Stomach (tissue), 9 donors: ENCODE data around the gene RPS15A. TPM values are rescaled to one million over a fixed set of nuclear protein-coding genes. Genes with fewer than 3 reads are reported as not detected.

Source experiments
- DNase-seq, 2 donors: peaks; one replicate each; pipeline versions ENCODE4 v3.0.0 to v3.0.0-alpha.2; 2013 to 2019
- H3K27ac ChIP-seq, 5 donors: fragments of 200-600 bp in 4 of 5; sonication (generic) in 4 of 5; one replicate each; pipeline ENCODE4 v1.5.1; 2013 to 2019; ENCODE audit warnings: mild to moderate bottlenecking in 1 of 5, moderate library complexity in 1 of 5
- H3K27me3 ChIP-seq, 3 donors: fragments of 200-600 bp; sonication (generic); one replicate each; pipeline ENCODE4 v1.5.1; 2017 to 2019; ENCODE audit warnings: mixed run types in 1 of 3
- H3K36me3 ChIP-seq, 4 donors: fragments of 200-600 bp; sonication (generic); 1 replicate in 3 of 4; 2 replicates in 1 of 4; pipeline ENCODE4 v1.5.1; 2016 to 2019
- H3K4me1 ChIP-seq, 4 donors: fragments of 200-600 bp; sonication (generic); one replicate each; pipeline ENCODE4 v1.5.1; 2016 to 2019
- H3K4me3 ChIP-seq, 4 donors: fragments of 200-600 bp; sonication (generic) in 3 of 4; one replicate each; pipeline ENCODE4 v1.5.1; 2016 to 2019; ENCODE audit warnings: mild to moderate bottlenecking in 1 of 4
- H3K9me3 ChIP-seq, 4 donors: fragments of 200-600 bp; sonication (generic); one replicate each; pipeline ENCODE4 v1.5.1; 2016 to 2019
- EP300 ChIP-seq: sonication (generic); formaldehyde crosslinking; IDR thresholded peaks from one replicate; pipeline ENCODE4 v1.6.1; 2017; ENCODE audit warnings: antibody characterized with exemption
- POLR2A ChIP-seq, 4 donors: fragments of 450-650 bp; IDR thresholded peaks; one replicate each; pipeline ENCODE4 v1.6.1; 2016; ENCODE audit warnings: antibody characterized with exemption in 4 of 4, control low read depth in 2 of 4, mild to moderate bottlenecking in 1 of 4, moderate library complexity in 1 of 4
- POLR2AphosphoS5 ChIP-seq, 3 donors: sonication (generic); formaldehyde crosslinking; IDR thresholded peaks; one replicate each; pipeline ENCODE4 v1.6.1; 2016; ENCODE audit warnings: antibody characterized with exemption in 3 of 3
- WGBS, 5 donors: extraction: QIAGEN DNeasy Blood & Tissue Kit in 3 of 5; methylation state at CpG; one replicate each; pipeline versions ENCODE4 v1.1.5 to v1.1.7; 2013 to 2018; 5-methylcytosine and 5-hydroxymethylcytosine counted together
- intact Hi-C: fragments of 100-400 bp; cut with DNase I; formaldehyde crosslinking; loops from one replicate; pipeline ENCODE4 v1.15.1; 2023; ENCODE audit warnings: low total_unique reads
- polyA plus RNA-seq, 3 donors: library from polyadenylated mRNA; stranded (reverse); fragments of 200-250 nt; gene quantifications; one replicate each; pipeline ENCODE4 v1.2.3, GENCODE V29; 2013
- total RNA-seq, 5 donors: library from RNA; depleted of rRNA; stranded (reverse); fragments of >200 nt; gene quantifications; one replicate each; pipeline versions ENCODE4 v1.1.0 to v1.2.3, GENCODE V29; 2014 to 2016
- TF ChIP-seq, protein P1 (sequence below), 7 experiments: fragments of 450-650 bp in 4 of 7; fragments of 200-600 bp in 3 of 7; sonication (generic) in 3 of 7; IDR thresholded peaks; one replicate each; pipeline ENCODE4 v1.5.1; 2016 to 2019; ENCODE audit warnings: antibody characterized with exemption in 7 of 7, control low read depth in 2 of 7, mild to moderate bottlenecking in 1 of 7
- donor health status: healthy with polysubstance abuse.
- donor health status: Bipolar disorder and iron deficiency.
- donor health status: healthy.

The RPS15A gene
- total and polyA plus RNA-seq, 8 donors = 72.4 to 5,215 (median 1,621) TPM

- Histone ChIP-seq H3K27ac (peak overlapping the region in 3 of 5 donors; percentile 42 to 93 (median 66)), H3K4me3 (no peak overlapping the region), H3K4me1 (peaks cover 18 to 50% (median 37%) of the 10 kb centered on the region in 4 donors), H3K27me3 (no peaks in the 10 kb centered on the region), H3K36me3 (peaks cover 5 to 34% (median 24%) of the 10 kb centered on the region in 4 donors), H3K9me3 (no peaks in the 10 kb centered on the region)
- TF ChIP-seq POLR2AphosphoS5 (IDR thresholded peaks at IDR 0.05) (no peak), POLR2A (IDR thresholded peaks at IDR 0.05) (no peak)
- 58 to 70% (median 69%) methylated on average over 5 of the region's 5 CpGs for WGBS, 5 donors
- no peak for DNase-seq
- intact Hi-C loops = no loop called here
These were observed 13.7 kb upstream of the RPS15A start for GRCh38 chr16:18803569-18804462.

- TF ChIP-seq, protein P1, sequence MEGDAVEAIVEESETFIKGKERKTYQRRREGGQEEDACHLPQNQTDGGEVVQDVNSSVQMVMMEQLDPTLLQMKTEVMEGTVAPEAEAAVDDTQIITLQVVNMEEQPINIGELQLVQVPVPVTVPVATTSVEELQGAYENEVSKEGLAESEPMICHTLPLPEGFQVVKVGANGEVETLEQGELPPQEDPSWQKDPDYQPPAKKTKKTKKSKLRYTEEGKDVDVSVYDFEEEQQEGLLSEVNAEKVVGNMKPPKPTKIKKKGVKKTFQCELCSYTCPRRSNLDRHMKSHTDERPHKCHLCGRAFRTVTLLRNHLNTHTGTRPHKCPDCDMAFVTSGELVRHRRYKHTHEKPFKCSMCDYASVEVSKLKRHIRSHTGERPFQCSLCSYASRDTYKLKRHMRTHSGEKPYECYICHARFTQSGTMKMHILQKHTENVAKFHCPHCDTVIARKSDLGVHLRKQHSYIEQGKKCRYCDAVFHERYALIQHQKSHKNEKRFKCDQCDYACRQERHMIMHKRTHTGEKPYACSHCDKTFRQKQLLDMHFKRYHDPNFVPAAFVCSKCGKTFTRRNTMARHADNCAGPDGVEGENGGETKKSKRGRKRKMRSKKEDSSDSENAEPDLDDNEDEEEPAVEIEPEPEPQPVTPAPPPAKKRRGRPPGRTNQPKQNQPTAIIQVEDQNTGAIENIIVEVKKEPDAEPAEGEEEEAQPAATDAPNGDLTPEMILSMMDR (IDR thresholded peaks at IDR 0.05) = no peak
- no peak for TF ChIP-seq POLR2AphosphoS5 (IDR thresholded peaks at IDR 0.05)
- TF ChIP-seq POLR2A (IDR thresholded peaks at IDR 0.05) = no peak
- no peak for TF ChIP-seq EP300
- 84 to 92% (median 88%) methylated on average over 16 of the region's 16 CpGs for WGBS, 5 donors
- DNase-seq = no peak
- H3K36me3 ChIP-seq = peaks cover 4 to 29% (median 16%) of the 10 kb centered on the region in 4 donors
- H3K27ac ChIP-seq = peak overlapping the region in 4 of 5 donors; percentile 42 to 93 (median 78)
- H3K4me3 ChIP-seq = no peak overlapping the region
- intact Hi-C loops = no loop called here
- H3K27me3 ChIP-seq = no peaks in the 10 kb centered on the region
- H3K9me3 ChIP-seq = no peaks in the 10 kb centered on the region
- H3K4me1 ChIP-seq = peaks cover 18 to 59% (median 42%) of the 10 kb centered on the region in 4 donors
These were observed 12.7 kb upstream of the RPS15A start for GRCh38 chr16:18802767-18803343.

GRCh38 chr16:18801145-18801972 lies 11.2 kb upstream of the RPS15A start, which contains the start of gene ARL6IP1:
TSS of gene ARL6IP1 (minus strand) at chr16:18801549. CDS start at chr16:18801466, 83 bp downstream.
- WGBS, 5 donors = 0 to 1% (median 0%) methylated on average over 35 to 77 of the region's 77 CpGs

GRCh38 chr16:18800775-18801144 lies 10.6 kb upstream of the RPS15A start:
- WGBS, 5 donors = 0% methylated on average over 14 to 15 of the region's 15 CpGs
- peak in 1 of 2 donors; percentile 54 for DNase-seq
- Histone ChIP-seq H3K9me3 (no peaks in the 10 kb centered on the region), H3K27ac (peak overlapping the region; percentile 88 to 97 (median 91)), H3K4me3 (peak overlapping the region; percentile 84 to 89 (median 86)), H3K36me3 (peaks cover 8 to 28% (median 21%) of the 10 kb centered on the region in 4 donors), H3K4me1 (peaks cover 26 to 80% (median 47%) of the 10 kb centered on the region in 4 donors), H3K27me3 (no peaks in the 10 kb centered on the region)
- intact Hi-C loops = no loop called here
- TF ChIP-seq POLR2A (IDR thresholded peaks at IDR 0.05) (no peak), EP300 (no peak), POLR2AphosphoS5 (IDR thresholded peaks at IDR 0.05) (no peak)
- TF ChIP-seq, protein P1 (IDR thresholded peaks at IDR 0.05) = no peak

More at GRCh38 chr16:18801145-18801972, 11.2 kb upstream of the RPS15A start, which contains the start of gene ARL6IP1:
- Histone ChIP-seq H3K27ac (peak within 1 kb of the TSS; percentile 88 to 97 (median 91)), H3K36me3 (peaks cover 4 to 28% (median 16%) of the 10 kb centered on the region in 4 donors), H3K27me3 (no peaks in the 10 kb centered on the region), H3K9me3 (no peaks in the 10 kb centered on the region), H3K4me3 (peak within 1 kb of the TSS; percentile 84 to 89 (median 86)), H3K4me1 (peaks cover 24 to 74% (median 44%) of the 10 kb centered on the region in 4 donors)
- DNase-seq = peak; percentile 99 to 100
- TF ChIP-seq, protein P1 (IDR thresholded peaks at IDR 0.05) = peak in 5 of 7 experiments; percentile 79 to 97 (median 93)
- TF ChIP-seq EP300 (peak; percentile 26), POLR2AphosphoS5 (IDR thresholded peaks at IDR 0.05) (peak; percentile 99 to 100 (median 100)), POLR2A (IDR thresholded peaks at IDR 0.05) (peak in 3 of 4 donors; percentile 70 to 99 (median 98))
- intact Hi-C loops = no loop called here
